CD14-positive monocyte (primary cell): Measurements from ENCODE around the gene KRTAP20-4. TPM values are rescaled to one million over a fixed set of nuclear protein-coding genes. Genes with fewer than 3 reads are reported as not detected.

ENCODE experiments used
- DNase-seq, 3 donors: peaks; one replicate each; pipeline ENCODE4 v3.0.0-alpha.2; 2011 to 2022
- H2AFZ ChIP-seq: 2 replicates; pipeline ENCODE4 v1.6.0; 2012; ENCODE audit warnings: mild to moderate bottlenecking, low read depth, low read length, inconsistent platforms; ENCODE audit not compliant: insufficient read depth, poor library complexity, severe bottlenecking
- H3K27ac ChIP-seq, 2 donors: 1 replicate in 1 of 2; 2 replicates in 1 of 2; pipeline ENCODE4 v1.5.1; 2012 to 2013; ENCODE audit warnings: low read length in 2 of 2, control low read depth in 1 of 2, inconsistent platforms in 1 of 2, low read depth in 1 of 2, mild to moderate bottlenecking in 1 of 2
- H3K27me3 ChIP-seq, 2 donors: one replicate each; pipeline versions ENCODE4 v1.6.0 to v1.6.1; 2011 to 2013; ENCODE audit warnings: low read length in 2 of 2; ENCODE audit not compliant: control insufficient read depth in 2 of 2, insufficient read depth in 2 of 2
- H3K36me3 ChIP-seq, 2 donors: replicated peaks in 1 of 2; 1 replicate in 1 of 2; 2 replicates in 1 of 2; pipeline versions ENCODE4 v1.5.1 to v1.6.1; 2012 to 2013; ENCODE audit warnings: low read length in 2 of 2, control low read depth in 1 of 2, inconsistent platforms in 1 of 2, mild to moderate bottlenecking in 1 of 2; ENCODE audit not compliant: insufficient read depth in 2 of 2, control insufficient read depth in 1 of 2
- H3K4me1 ChIP-seq, 2 donors: 1 replicate in 1 of 2; 2 replicates in 1 of 2; pipeline versions ENCODE4 v1.5.1 to v1.6.1; 2012 to 2013; ENCODE audit warnings: low read length in 2 of 2, control low read depth in 1 of 2, inconsistent platforms in 1 of 2, mild to moderate bottlenecking in 1 of 2, moderate library complexity in 1 of 2; ENCODE audit not compliant: insufficient read depth in 2 of 2, control insufficient read depth in 1 of 2
- H3K4me2 ChIP-seq: replicated peaks from 2 replicates; pipeline ENCODE3; 2012; ENCODE audit warnings: low read length, moderate library complexity, mild to moderate bottlenecking; ENCODE audit not compliant: poor library complexity, severe bottlenecking; ENCODE audit errors: extremely low read depth
- H3K4me3 ChIP-seq, 3 experiments: fragments of 200-600 bp in 1 of 3; sonication (generic) in 1 of 3; replicated peaks in 1 of 3; 1 replicate in 2 of 3; 2 replicates in 1 of 3; pipeline ENCODE4 v1.5.1; 2011 to 2013; ENCODE audit warnings: low read length in 3 of 3, mild to moderate bottlenecking in 3 of 3, control low read depth in 2 of 3, low read depth in 2 of 3, inconsistent platforms in 1 of 3, moderate library complexity in 1 of 3
- H3K79me2 ChIP-seq: 2 replicates; pipeline ENCODE4 v1.6.0; 2012; ENCODE audit warnings: mild to moderate bottlenecking, control low read depth, inconsistent platforms, low read length, moderate library complexity; ENCODE audit not compliant: insufficient read depth
- H3K9ac ChIP-seq: 2 replicates; pipeline ENCODE4 v1.6.0; 2017; ENCODE audit warnings: low read length, mild to moderate bottlenecking; ENCODE audit not compliant: insufficient read depth, poor library complexity, severe bottlenecking
- H3K9me3 ChIP-seq, 2 donors: replicated peaks in 1 of 2; 1 replicate in 1 of 2; 2 replicates in 1 of 2; pipeline versions ENCODE4 v1.5.1 to v1.6.1; 2012 to 2013; ENCODE audit warnings: low read length in 2 of 2, control low read depth in 1 of 2; ENCODE audit not compliant: control insufficient read depth in 1 of 2, insufficient read depth in 1 of 2
- H4K20me1 ChIP-seq: 2 replicates; pipeline ENCODE4 v1.6.0; 2012; ENCODE audit warnings: mild to moderate bottlenecking, low read length, control low read depth, moderate library complexity; ENCODE audit not compliant: insufficient read depth
- H3K27ac Mint-ChIP-seq, 7 donors: one replicate each; pipeline ENCODE4 v1.8.0; 2020; ENCODE audit warnings: mild to moderate bottlenecking in 7 of 7, mixed read lengths in 7 of 7, moderate library complexity in 6 of 7, inconsistent platforms in 2 of 7
- H3K27me3 Mint-ChIP-seq, 3 donors: one replicate each; pipeline ENCODE4 v1.8.0; 2021 to 2022; ENCODE audit warnings: low read depth in 3 of 3, mild to moderate bottlenecking in 3 of 3, mixed read lengths in 3 of 3, moderate library complexity in 3 of 3, inconsistent platforms in 1 of 3
- H3K36me3 Mint-ChIP-seq, 2 donors: one replicate each; pipeline ENCODE4 v1.8.0; 2020; ENCODE audit warnings: mixed read lengths in 2 of 2, inconsistent platforms in 1 of 2, mild to moderate bottlenecking in 1 of 2
- H3K4me1 Mint-ChIP-seq: one replicate; pipeline ENCODE4 v1.8.0; 2020; ENCODE audit warnings: mild to moderate bottlenecking, mixed read lengths
- H3K4me3 Mint-ChIP-seq, 2 donors: one replicate each; pipeline ENCODE4 v1.8.0; 2020; ENCODE audit warnings: mild to moderate bottlenecking in 2 of 2, mixed read lengths in 2 of 2, moderate library complexity in 1 of 2
- H3K9me3 Mint-ChIP-seq, 7 donors: one replicate each; pipeline ENCODE4 v1.8.0; 2020 to 2022; ENCODE audit warnings: mixed read lengths in 7 of 7, mild to moderate bottlenecking in 6 of 7, moderate library complexity in 6 of 7, inconsistent platforms in 2 of 7
- WGBS: methylation state at CpG from one replicate; pipeline ENCODE4 v1.1.5; 2013; ENCODE audit warnings: missing lambda C conversion rate; ENCODE audit not compliant: insufficient coverage; 5-methylcytosine and 5-hydroxymethylcytosine counted together
- intact Hi-C, 2 donors: fragments of 100-400 bp; cut with micrococcal nuclease; formaldehyde crosslinking; loops; one replicate each; pipeline versions ENCODE4 v1.15.0 to v1.15.1; 2023
- polyA plus RNA-seq, 3 donors: library from polyadenylated mRNA; depleted of rRNA in 1 of 3; unstranded in 2 of 3; stranded (reverse) in 1 of 3; fragments of 300-500 nt in 2 of 3; fragments of >200 nt in 1 of 3; fragmentation: Illumina TruSeq in 2 of 3; gene quantifications; 1 replicate in 2 of 3; 2 replicates in 1 of 3; pipeline ENCODE4 v1.2.3, GENCODE V29; 2012 to 2021
- TF ChIP-seq, protein P1 (sequence below): fragments of 200-600 bp; IDR thresholded peaks from one replicate; pipeline ENCODE4 v1.8.0; 2022; ENCODE audit warnings: antibody characterized with exemption, mild to moderate bottlenecking

The KRTAP20-4 gene
- polyA plus RNA-seq, 3 donors: not detected

DNA sequence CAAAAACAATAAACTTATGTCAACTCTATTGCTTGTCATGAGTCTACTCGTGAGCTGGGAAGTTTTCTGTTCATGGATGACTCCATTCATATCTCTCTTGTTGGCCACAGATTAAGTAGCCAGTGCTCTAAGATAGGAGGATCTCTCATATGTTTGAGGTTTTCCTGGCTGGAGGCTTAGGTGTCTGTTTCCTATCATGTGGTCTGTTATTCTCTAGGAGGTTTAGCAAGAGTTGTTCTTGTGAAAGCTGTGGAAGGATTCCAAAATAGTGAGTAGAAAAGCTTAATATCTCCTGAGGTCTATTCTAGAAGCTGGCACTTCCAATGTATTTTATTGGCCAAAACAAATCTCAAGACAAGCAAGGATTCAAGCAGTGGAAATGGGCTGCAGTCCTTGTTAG, 8.8 kb downstream of the KRTAP20-4 start:
- H3K27ac Mint-ChIP-seq: no peak overlapping the region
- H3K4me2 ChIP-seq: no peak overlapping the region
- H3K9ac ChIP-seq: no peak overlapping the region
- H3K4me3 Mint-ChIP-seq: no peak overlapping the region
- H3K36me3 ChIP-seq: no peaks in the 10 kb centered on the region
- H3K36me3 Mint-ChIP-seq: no peaks in the 10 kb centered on the region
- no peaks in the 10 kb centered on the region for H4K20me1 ChIP-seq
- no peak for DNase-seq
- H3K9me3 ChIP-seq: peaks cover 28 to 46% of the 10 kb centered on the region in 2 donors
- intact Hi-C loops: no loop called here
- peaks cover 0 to 1% (median 0%) of the 10 kb centered on the region in 3 donors for H3K27me3 Mint-ChIP-seq
- peaks cover 2 to 26% (median 15%) of the 10 kb centered on the region in 7 donors for H3K9me3 Mint-ChIP-seq
- H3K4me3 ChIP-seq: no peak overlapping the region
- WGBS: no CpG with 5 or more reads among the region's 1 CpG
- H3K4me1 ChIP-seq: no peaks in the 10 kb centered on the region
- H3K79me2 ChIP-seq: no peaks in the 10 kb centered on the region
- no peak overlapping the region for H2AFZ ChIP-seq
- H3K4me1 Mint-ChIP-seq: no peaks in the 10 kb centered on the region
- TF ChIP-seq, protein P1, sequence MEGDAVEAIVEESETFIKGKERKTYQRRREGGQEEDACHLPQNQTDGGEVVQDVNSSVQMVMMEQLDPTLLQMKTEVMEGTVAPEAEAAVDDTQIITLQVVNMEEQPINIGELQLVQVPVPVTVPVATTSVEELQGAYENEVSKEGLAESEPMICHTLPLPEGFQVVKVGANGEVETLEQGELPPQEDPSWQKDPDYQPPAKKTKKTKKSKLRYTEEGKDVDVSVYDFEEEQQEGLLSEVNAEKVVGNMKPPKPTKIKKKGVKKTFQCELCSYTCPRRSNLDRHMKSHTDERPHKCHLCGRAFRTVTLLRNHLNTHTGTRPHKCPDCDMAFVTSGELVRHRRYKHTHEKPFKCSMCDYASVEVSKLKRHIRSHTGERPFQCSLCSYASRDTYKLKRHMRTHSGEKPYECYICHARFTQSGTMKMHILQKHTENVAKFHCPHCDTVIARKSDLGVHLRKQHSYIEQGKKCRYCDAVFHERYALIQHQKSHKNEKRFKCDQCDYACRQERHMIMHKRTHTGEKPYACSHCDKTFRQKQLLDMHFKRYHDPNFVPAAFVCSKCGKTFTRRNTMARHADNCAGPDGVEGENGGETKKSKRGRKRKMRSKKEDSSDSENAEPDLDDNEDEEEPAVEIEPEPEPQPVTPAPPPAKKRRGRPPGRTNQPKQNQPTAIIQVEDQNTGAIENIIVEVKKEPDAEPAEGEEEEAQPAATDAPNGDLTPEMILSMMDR: no peak
- no peak overlapping the region for H3K27ac ChIP-seq
- no peaks in the 10 kb centered on the region for H3K27me3 ChIP-seq

DNA sequence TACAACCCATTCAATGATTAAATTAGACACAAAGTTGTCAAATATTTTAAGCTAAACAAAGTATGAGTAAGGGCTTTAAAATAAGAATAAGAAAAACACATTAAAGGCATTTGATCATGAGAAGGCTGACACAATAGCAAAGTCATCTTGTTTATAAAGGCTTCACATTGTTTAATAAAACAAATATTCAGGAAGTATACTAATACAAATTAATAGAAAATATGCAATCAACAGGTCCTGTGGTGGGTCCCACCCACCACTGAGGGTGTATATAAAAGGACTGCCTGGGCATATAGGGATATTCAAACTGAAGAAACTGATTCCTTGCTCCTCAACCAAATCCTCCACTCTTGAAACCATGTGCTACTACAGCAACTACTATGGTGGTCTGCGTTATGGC, 14.5 kb downstream of the KRTAP20-4 start, which contains the start of gene KRTAP20-2:
Gene KRTAP20-2, plus strand, starts transcription at position 301 of the 400 bp plus-strand sequence. Its CDS starts 58 bp downstream, at position 359.
- no peak within 1 kb of the TSS for H3K27ac Mint-ChIP-seq
- H3K9me3 Mint-ChIP-seq: peaks cover 3 to 11% (median 6%) of the 10 kb centered on the region in 7 donors
- Histone ChIP-seq H3K4me3 (no peak within 1 kb of the TSS), H3K9ac (no peak within 1 kb of the TSS), H3K27ac (no peak within 1 kb of the TSS), H3K4me1 (no peaks in the 10 kb centered on the region), H3K36me3 (no peaks in the 10 kb centered on the region), H3K4me2 (no peak within 1 kb of the TSS), H3K79me2 (no peaks in the 10 kb centered on the region), H4K20me1 (no peaks in the 10 kb centered on the region), H3K9me3 (peaks cover 17 to 18% of the 10 kb centered on the region in 2 donors), H2AFZ (no peak within 1 kb of the TSS), H3K27me3 (no peaks in the 10 kb centered on the region)
- no peaks in the 10 kb centered on the region for H3K36me3 Mint-ChIP-seq
- intact Hi-C loops: no loop called here
- TF ChIP-seq, protein P1: no peak
- no peak within 1 kb of the TSS for H3K4me3 Mint-ChIP-seq
- no peak for DNase-seq
- H3K4me1 Mint-ChIP-seq: no peaks in the 10 kb centered on the region
- WGBS: no CpG with 5 or more reads among the region's 1 CpG
- peaks cover 0 to 1% (median 0%) of the 10 kb centered on the region in 3 donors for H3K27me3 Mint-ChIP-seq
